ENCODE data around the gene SEMA3F.

- TF ChIP-seq CTCF (IDR thresholded peaks at IDR 0.05) = no peak
- TF ChIP-seq POLR2A (IDR thresholded peaks at IDR 0.05) = no peak
Measured at GRCh38 chr3:50205413-50206276, 50.5 kb downstream of the SEMA3F start.

All from ovary (tissue), 3 donors.